OCI-LY1 (cell line): ENCODE measurements around the gene MYBPC3.

Experiments used
- CTCF ChIP-seq: fragments of 200-600 bp; sonication (generic), shearing (Covaris generic); IDR thresholded peaks from 2 replicates; pipeline ENCODE4 v1.5.1; 2017; ENCODE audit warnings: mild to moderate bottlenecking, antibody characterized with exemption, low read length, moderate library complexity, mixed read lengths
- EZH2 ChIP-seq: fragments of 200-600 bp; sonication (generic), shearing (Covaris generic); IDR thresholded peaks from 2 replicates; pipeline ENCODE4 v1.8.0; 2017; ENCODE audit warnings: borderline replicate concordance, mixed run types, mild to moderate bottlenecking, antibody characterized with exemption, low read length, moderate library complexity, mixed read lengths

GRCh38 chr11:47359162-47359561, 6.7 kb upstream of the MYBPC3 start:
- TF ChIP-seq CTCF (no peak), EZH2 (no peak)
